ENCODE results near the gene CELA2B. TPM values are rescaled to one million over a fixed set of nuclear protein-coding genes. Genes with fewer than 3 reads are reported as not detected.

Gene CELA2B
- total and polyA plus RNA-seq, 9 of the 15 experiments (the other 6 are each of a cell fraction or from before 2014, with no cell fraction given) = 0.25 to 2.1 (median 0.38) TPM; not detected in 5

GRCh38 chr1:15526490-15527339 lies 50.8 kb downstream of the CELA2B start, which contains the start of gene DNAJC16 (continued):
- peak; percentile 84 for TF ChIP-seq MYC (IDR thresholded peaks at IDR 0.05; ENCODE audit: low read depth, low read length)
- peak; percentile 32; the same call in 1 of the 2 replicates for TF ChIP-seq MYC (CRISPR knock-in tag; IDR thresholded peaks at IDR 0.05; ENCODE audit: borderline replicate concordance, low read depth)
- TF ChIP-seq TCF3 (CRISPR knock-in tag; IDR thresholded peaks at IDR 0.05) = peak; percentile 49
- peak; percentile 95 for TF ChIP-seq CTBP1 (IDR thresholded peaks at IDR 0.05; ENCODE audit: borderline replicate concordance)
- TF ChIP-seq GATAD2B (IDR thresholded peaks at IDR 0.05; ENCODE audit: borderline replicate concordance) = no peak
- peak; percentile 97 for TF ChIP-seq BMI1 (IDR thresholded peaks at IDR 0.05; ENCODE audit: low read length)
- no peak for TF ChIP-seq HDAC8 (tag; IDR thresholded peaks at IDR 0.05)
- TF ChIP-seq RBM25 (IDR thresholded peaks at IDR 0.05; ENCODE audit: low read depth, low read length, severe bottlenecking) = no peak
- TF ChIP-seq U2AF2 (optimal IDR thresholded peaks at IDR 0.05; ENCODE audit: low read depth, low read length) = no peak
- TF ChIP-seq NFIC (IDR thresholded peaks at IDR 0.05) = peak; percentile 68
- TF ChIP-seq ID3 (CRISPR knock-in tag; IDR thresholded peaks at IDR 0.05) = no peak
- TF ChIP-seq ID3 (tag; IDR thresholded peaks at IDR 0.05) = peak; percentile 82; the same call in 1 of the 2 replicates
- no peak for TF ChIP-seq SRSF1 (IDR thresholded peaks at IDR 0.05; ENCODE audit: low read depth, low read length)
- TF ChIP-seq ZBTB12 (CRISPR knock-in tag; IDR thresholded peaks at IDR 0.05) = 0 out of 2 replicates have a peak, but pooled peaks have one; percentile 20
- peak; percentile 75; the same call in 1 of the 2 replicates for TF ChIP-seq KDM2B (CRISPR knock-in tag; IDR thresholded peaks at IDR 0.05)
- TF ChIP-seq FOXP4 (CRISPR knock-in tag; IDR thresholded peaks at IDR 0.05; ENCODE audit: borderline replicate concordance) = peak; percentile 79; the same call in 1 of the 2 replicates
- TF ChIP-seq PHTF2 (CRISPR knock-in tag; IDR thresholded peaks at IDR 0.05) = no peak
- no peak for TF ChIP-seq ESRRB (CRISPR knock-in tag; IDR thresholded peaks at IDR 0.05; ENCODE audit: borderline replicate concordance)
- no peak for TF ChIP-seq HES1 (IDR thresholded peaks at IDR 0.05; ENCODE audit: low read depth)
- no peak; the same call in 1 of the 2 replicates for TF ChIP-seq XRCC5 (IDR thresholded peaks at IDR 0.05; ENCODE audit: low read depth, low read length)
- no peak for TF ChIP-seq THAP7 (CRISPR knock-in tag; IDR thresholded peaks at IDR 0.05)
- TF ChIP-seq PHB2 (IDR thresholded peaks at IDR 0.05; ENCODE audit: low read depth) = no peak
- TF ChIP-seq FOXA1 (IDR thresholded peaks at IDR 0.05; ENCODE audit: borderline replicate concordance) = no peak
- TF ChIP-seq MYNN (IDR thresholded peaks at IDR 0.05) = peak; percentile 38; the same call in 1 of the 2 replicates
- TF ChIP-seq MYNN (CRISPR knock-in tag; IDR thresholded peaks at IDR 0.05) = no peak
